ENCODE data around the gene MPLKIP. TPM values are rescaled to one million over a fixed set of nuclear protein-coding genes. Genes with fewer than 3 reads are reported as not detected.
"Not testable (repeated sequence)": the region's sequence is repeated elsewhere in the genome, so short reads cannot be mapped to it uniquely, and the experiment has no call there.

MPLKIP gene
- total and polyA plus RNA-seq, 2 experiments from 2014 or later, result 64.0 to 147 TPM

- H3K4me3 Mint-ChIP-seq; H3K27ac Mint-ChIP-seq; H3F3A ChIP-seq (replicated peaks; ENCODE audit: low read depth); H3K27ac ChIP-seq (ENCODE audit: low read depth); H3K4me3 ChIP-seq; H3K9me2 ChIP-seq (ENCODE audit: insufficient read depth); H3K79me2 ChIP-seq (replicated peaks; ENCODE audit: insufficient read depth); H3K4me1 ChIP-seq (ENCODE audit: insufficient read depth); H3K27me3 Mint-ChIP-seq (ENCODE audit: insufficient read depth, low read depth, poor library complexity); H3K4me1 Mint-ChIP-seq; DNase-seq (ENCODE audit: low spot score); ATAC-seq; H3K36me3 ChIP-seq (ENCODE audit: insufficient read depth); H2AFZ ChIP-seq; H3K27me3 ChIP-seq (ENCODE audit: insufficient read depth); H4K20me1 ChIP-seq (replicated peaks; ENCODE audit: insufficient read depth); H3K9me3 Mint-ChIP-seq; H3K36me3 Mint-ChIP-seq (ENCODE audit: low read depth); H3K4me2 ChIP-seq: not testable (repeated sequence)
Measured at GRCh38 chr7:40175256-40175655, 40.8 kb upstream of the MPLKIP start.

GRCh38 chr7:40173121-40173520 is 38.7 kb upstream of the MPLKIP start:
- H3K4me2 ChIP-seq; H3K4me1 ChIP-seq (ENCODE audit: insufficient read depth); H3K9me2 ChIP-seq (ENCODE audit: insufficient read depth); H3K4me3 Mint-ChIP-seq; H3K4me1 Mint-ChIP-seq; H3K27me3 ChIP-seq (ENCODE audit: insufficient read depth); ATAC-seq; H3K9me3 Mint-ChIP-seq; DNase-seq (ENCODE audit: low spot score); H3K79me2 ChIP-seq (replicated peaks; ENCODE audit: insufficient read depth); H2AFZ ChIP-seq; H3K36me3 Mint-ChIP-seq (ENCODE audit: low read depth); H3K4me3 ChIP-seq; H3K27ac ChIP-seq (ENCODE audit: low read depth); H3K36me3 ChIP-seq (ENCODE audit: insufficient read depth); H3F3A ChIP-seq (replicated peaks; ENCODE audit: low read depth); H3K27ac Mint-ChIP-seq; H3K27me3 Mint-ChIP-seq (ENCODE audit: insufficient read depth, low read depth, poor library complexity); H4K20me1 ChIP-seq (replicated peaks; ENCODE audit: insufficient read depth): not testable (repeated sequence)

GRCh38 chr7:40168266-40168665 is 33.8 kb upstream of the MPLKIP start:
- not testable (repeated sequence) for H3K9me3 Mint-ChIP-seq; DNase-seq (ENCODE audit: low spot score)

DNA sequence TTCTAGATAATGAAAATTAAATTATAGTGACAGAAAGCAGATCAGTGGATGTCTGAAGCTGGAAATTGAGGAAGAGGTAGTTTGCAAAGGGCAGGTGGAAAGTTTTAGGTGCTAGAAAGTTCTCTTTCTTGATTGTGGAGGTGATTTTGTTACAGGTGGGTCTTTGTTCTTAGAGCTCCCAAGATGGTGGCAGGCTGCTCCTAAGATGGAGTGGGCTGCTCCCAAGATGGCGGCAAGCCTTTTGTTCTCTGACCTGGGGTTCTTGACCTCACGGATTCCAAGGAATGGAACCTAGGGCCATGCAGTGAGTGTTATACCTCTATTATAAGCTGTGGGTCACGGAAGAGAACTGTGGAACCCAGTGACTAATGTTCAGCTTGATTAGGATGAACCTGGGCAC is 32.9 kb upstream of the MPLKIP start:
- no peak overlapping the region for H3K27ac Mint-ChIP-seq
- H3K4me3 Mint-ChIP-seq, result no peak overlapping the region
- peaks cover 3% of the 10 kb centered on the region; the same call in 1 of the 3 replicates for H3K4me1 Mint-ChIP-seq
- TF ChIP-seq EZH2phosphoT487 (IDR thresholded peaks at IDR 0.05; ENCODE audit: unreplicated experiment) (no peak), POLR2AphosphoS5 (IDR thresholded peaks at IDR 0.05; ENCODE audit: low read depth) (no peak), ZNF331 (CRISPR knock-in tag; IDR thresholded peaks at IDR 0.05; ENCODE audit: low read depth) (no peak), CREB1 (CRISPR knock-in tag; IDR thresholded peaks at IDR 0.05; ENCODE audit: low read depth) (no peak), ZNF462 (CRISPR knock-in tag; IDR thresholded peaks at IDR 0.05) (no peak)
- TF ChIP-seq, protein P1, sequence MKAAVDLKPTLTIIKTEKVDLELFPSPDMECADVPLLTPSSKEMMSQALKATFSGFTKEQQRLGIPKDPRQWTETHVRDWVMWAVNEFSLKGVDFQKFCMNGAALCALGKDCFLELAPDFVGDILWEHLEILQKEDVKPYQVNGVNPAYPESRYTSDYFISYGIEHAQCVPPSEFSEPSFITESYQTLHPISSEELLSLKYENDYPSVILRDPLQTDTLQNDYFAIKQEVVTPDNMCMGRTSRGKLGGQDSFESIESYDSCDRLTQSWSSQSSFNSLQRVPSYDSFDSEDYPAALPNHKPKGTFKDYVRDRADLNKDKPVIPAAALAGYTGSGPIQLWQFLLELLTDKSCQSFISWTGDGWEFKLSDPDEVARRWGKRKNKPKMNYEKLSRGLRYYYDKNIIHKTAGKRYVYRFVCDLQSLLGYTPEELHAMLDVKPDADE (IDR thresholded peaks at IDR 0.05), result no peak

More at GRCh38 chr7:40168266-40168665, 33.8 kb upstream of the MPLKIP start:
- H3K4me1 Mint-ChIP-seq; H3K4me3 Mint-ChIP-seq; H3F3A ChIP-seq (replicated peaks; ENCODE audit: low read depth); H3K27ac ChIP-seq (ENCODE audit: low read depth); H3K4me1 ChIP-seq (ENCODE audit: insufficient read depth); H3K36me3 Mint-ChIP-seq (ENCODE audit: low read depth); H3K4me3 ChIP-seq; ATAC-seq; H2AFZ ChIP-seq; H3K79me2 ChIP-seq (replicated peaks; ENCODE audit: insufficient read depth); H4K20me1 ChIP-seq (replicated peaks; ENCODE audit: insufficient read depth); H3K9me2 ChIP-seq (ENCODE audit: insufficient read depth); H3K36me3 ChIP-seq (ENCODE audit: insufficient read depth); H3K27me3 Mint-ChIP-seq (ENCODE audit: insufficient read depth, low read depth, poor library complexity); H3K27ac Mint-ChIP-seq; H3K4me2 ChIP-seq; H3K27me3 ChIP-seq (ENCODE audit: insufficient read depth): not testable (repeated sequence)

More for the DNA sequence above, 32.9 kb upstream of the MPLKIP start:
- peaks cover 4% of the 10 kb centered on the region; the same call in 1 of the 2 replicates for H3K4me1 ChIP-seq (ENCODE audit: insufficient read depth)
- no peak for DNase-seq (ENCODE audit: low spot score)
- no peaks in the 10 kb centered on the region for H3K36me3 ChIP-seq (ENCODE audit: insufficient read depth)
- H3K27me3 ChIP-seq (ENCODE audit: insufficient read depth), result no peaks in the 10 kb centered on the region
- no peaks in the 10 kb centered on the region for H4K20me1 ChIP-seq (replicated peaks; ENCODE audit: insufficient read depth)
- H3F3A ChIP-seq (replicated peaks; ENCODE audit: low read depth), result no peaks in the 10 kb centered on the region
- no peak overlapping the region for H3K4me2 ChIP-seq
- Mint-ChIP-seq H3K27me3 (ENCODE audit: insufficient read depth, low read depth, poor library complexity) (peaks cover under 1% of the 10 kb centered on the region), H3K36me3 (ENCODE audit: low read depth) (no peaks in the 10 kb centered on the region), H3K9me3 (no peaks in the 10 kb centered on the region; the same call in 2 of the 3 replicates)
- no peak overlapping the region for H3K4me3 ChIP-seq
- no peak for ATAC-seq
- no peaks in the 10 kb centered on the region for H3K79me2 ChIP-seq (replicated peaks; ENCODE audit: insufficient read depth)
- H2AFZ ChIP-seq, result no peak overlapping the region
- 0 out of 2 replicates have a peak, but pooled peaks cover 4% of the 10 kb centered on the region for H3K9me2 ChIP-seq (ENCODE audit: insufficient read depth)
- H3K27ac ChIP-seq (ENCODE audit: low read depth), result no peak overlapping the region

All from GM23338 (cell line).